NCI-H748 (cell line): Measurements from ENCODE around the gene NEDD8.

Experiments
- DNase-seq: peaks from one replicate; lab custom pipeline; 2025; ENCODE audit not compliant: unreplicated experiment; lab: John Stamatoyannopoulos, UW

Gene NEDD8

DNA sequence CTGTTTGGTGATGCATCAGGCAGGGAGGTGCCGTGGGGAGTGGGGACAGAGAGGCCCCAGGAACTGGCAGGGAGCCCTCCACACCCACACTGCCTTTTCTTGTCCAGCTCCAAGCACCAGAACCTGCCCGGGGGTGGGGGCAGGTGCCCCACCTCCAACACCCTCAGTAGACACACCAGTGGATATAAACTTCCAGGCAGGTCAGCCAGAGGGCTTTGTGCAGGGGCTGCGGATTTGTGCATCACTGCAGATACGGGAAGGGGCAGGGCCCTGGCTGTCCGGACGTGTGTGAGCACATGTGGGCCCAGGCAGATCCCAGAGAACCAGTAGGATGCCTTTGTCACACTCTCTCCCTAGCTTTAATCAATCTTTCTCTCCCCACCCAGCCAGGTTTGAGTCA is 32.1 kb upstream of the NEDD8 start:
- DNase-seq, result no peak

DNA sequence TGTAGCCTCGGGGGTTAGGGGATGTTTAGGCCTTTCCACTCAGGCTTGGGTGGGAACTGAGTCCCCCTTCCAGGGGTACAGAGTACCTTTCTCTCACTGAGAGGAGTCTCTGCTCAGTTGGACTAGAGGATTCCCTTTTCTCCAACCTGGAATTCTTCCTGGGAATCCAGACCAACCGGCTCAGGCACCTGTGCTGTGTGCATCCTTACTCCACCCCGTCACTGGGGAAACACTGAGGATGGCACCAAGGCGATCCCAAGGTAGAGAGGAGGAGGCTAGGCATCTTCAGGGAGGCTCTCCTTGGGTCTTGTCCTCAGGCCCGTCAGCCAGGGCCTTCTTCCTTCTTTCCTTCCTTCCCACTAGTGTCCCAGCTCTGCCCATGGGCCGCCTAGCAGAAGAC is 31.7 kb upstream of the NEDD8 start:
- no peak for DNase-seq

DNA sequence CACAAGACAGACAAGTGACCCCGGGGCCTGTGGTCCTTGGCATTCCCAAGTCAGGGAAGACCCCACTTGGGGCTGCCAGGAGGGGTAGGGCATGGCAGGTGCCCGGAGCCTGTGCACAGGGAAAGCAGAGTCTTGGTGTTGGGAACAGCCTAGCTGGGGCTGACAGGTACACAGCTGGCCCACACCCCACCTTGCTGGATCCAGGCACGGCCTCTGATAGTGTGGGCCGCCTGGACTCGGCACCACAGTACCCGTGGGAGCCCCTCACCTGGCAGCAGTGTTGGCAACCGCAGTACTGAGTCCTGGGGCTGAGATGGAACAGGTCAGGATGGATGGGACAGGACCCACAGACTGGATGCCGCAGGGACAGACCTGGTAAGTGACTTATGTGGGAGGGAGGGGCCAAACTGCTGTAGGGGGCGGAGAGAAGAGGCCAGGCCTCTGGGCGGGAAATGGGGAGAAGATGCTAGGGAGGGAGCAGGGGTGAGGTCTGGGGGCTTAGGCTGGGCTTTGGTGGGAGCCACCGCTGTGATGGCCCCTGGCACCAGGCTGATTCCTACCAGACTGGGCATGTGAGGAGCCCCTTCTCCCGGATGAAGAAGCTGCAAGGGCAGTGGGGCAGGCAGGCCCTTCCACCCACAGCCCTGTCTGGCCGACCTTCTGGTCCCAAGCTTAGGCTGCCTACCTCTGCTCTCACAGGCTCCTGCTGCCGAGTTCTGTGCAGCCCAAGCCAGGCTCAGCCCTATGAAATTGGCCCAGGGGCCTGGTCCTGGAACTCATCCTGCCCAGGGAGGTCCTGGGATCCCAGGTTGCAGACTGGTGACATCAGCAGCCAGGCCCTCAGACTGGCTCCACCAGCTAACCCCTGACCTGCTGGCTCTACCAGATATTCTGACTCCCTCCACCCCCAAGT is 30.9 kb upstream of the NEDD8 start, which contains the start of gene TGM1:
Gene TGM1 (minus strand): TSS at position 357 of the 913 bp plus-strand sequence. CDS start 825 bp downstream, outside the sequence.
- DNase-seq, result no peak

GRCh38 chr14:24261969-24262327 is 29.8 kb upstream of the NEDD8 start:
- no peak for DNase-seq

DNA sequence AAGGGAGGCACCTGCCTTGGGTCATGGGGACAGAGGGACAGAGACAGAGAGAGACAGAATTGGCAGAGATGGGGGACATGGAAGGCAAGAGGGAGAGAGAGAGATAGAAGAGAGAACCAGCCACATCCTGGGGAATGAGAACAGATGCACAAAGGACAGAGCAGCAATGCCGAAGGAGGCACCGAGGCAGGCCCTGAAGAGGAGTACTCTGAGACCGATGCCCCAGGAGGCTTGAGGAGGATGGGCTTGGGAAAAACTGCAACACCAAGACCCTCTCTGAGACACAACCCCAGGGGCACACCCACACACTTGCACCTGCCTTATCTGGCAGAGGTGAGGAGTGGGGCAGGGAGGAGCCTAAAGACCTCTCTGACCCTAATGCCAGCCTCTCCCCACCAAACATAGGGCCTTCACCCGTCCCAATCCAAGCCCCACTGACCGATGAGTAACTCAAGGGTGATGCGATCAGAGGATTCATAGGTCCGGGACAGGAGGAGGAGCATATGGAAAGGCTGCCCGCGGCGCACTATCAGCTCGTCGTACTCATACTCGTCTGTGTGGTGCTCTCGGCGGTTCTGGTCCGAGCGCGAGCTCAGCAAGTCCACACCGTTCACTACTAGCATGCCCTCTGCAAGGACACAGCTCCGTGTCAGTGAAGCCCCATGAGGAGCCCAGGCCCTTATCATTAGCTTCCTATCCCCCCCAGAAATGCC is 29.2 kb upstream of the NEDD8 start:
- DNase-seq, result no peak

DNA sequence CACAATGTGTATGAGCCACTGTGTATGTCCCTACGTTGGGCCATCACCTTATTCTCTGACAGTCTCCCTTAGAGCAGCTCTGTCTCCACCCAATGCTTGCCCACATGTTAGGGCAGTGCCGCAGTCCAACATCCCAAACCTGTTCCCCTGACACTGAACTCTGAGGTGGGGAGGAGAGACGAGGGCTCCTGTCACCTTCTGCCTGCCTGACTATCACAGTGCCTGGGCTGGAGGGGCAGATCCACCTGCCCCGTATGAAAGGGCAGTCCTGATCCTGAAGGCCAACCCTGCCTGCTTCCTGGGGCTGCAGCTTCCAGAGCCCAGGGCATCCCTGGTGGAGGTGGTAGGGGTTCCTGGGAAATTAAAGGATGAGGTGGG is 28.6 kb upstream of the NEDD8 start:
- DNase-seq, result no peak

GRCh38 chr14:24260026-24260779 is 28.0 kb upstream of the NEDD8 start:
- no peak for DNase-seq

GRCh38 chr14:24259282-24260025 is 27.3 kb upstream of the NEDD8 start:
- DNase-seq, result no peak

DNA sequence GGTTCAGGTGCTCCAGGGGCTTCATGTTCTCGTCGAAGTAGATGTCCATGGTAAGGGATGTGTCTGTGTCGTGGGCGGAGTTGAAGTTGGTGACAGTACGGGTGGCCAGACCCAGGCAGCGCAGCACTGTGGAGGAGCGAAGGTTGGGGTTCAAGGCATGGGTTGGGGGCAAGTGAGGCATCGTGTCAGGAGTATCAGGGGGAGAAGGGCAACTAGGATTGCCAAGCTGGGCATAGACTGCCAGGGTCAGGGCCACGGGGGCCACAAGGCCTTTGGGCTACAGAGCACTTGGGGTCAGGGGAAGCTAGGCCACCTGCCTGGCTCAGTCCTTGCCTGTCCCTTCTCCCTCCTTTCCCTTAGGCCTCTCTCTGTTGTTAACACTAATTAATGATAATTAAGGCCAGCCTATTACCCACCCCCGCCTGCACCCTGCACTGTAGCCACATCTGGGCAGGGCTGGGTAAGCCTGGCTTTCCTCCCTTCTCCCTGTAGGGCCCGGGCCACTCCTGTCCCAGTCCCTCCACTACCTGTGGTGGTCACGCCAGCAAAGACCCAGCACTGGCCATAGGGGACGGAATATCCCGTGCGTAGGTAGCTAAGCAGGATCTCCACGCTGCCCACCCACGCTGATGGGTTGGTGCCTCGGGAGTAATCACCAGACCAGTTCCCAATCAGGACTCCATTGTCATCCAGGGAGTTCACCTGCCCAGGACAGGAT is 26.5 kb upstream of the NEDD8 start:
- DNase-seq, result no peak

GRCh38 chr14:24258119-24258518 is 26.0 kb upstream of the NEDD8 start:
- DNase-seq, result no peak

GRCh38 chr14:24256960-24257359 is 24.8 kb upstream of the NEDD8 start:
- DNase-seq, result no peak

- no peak for DNase-seq
These were observed 24.0 kb upstream of the NEDD8 start for GRCh38 chr14:24255931-24256711.

DNA sequence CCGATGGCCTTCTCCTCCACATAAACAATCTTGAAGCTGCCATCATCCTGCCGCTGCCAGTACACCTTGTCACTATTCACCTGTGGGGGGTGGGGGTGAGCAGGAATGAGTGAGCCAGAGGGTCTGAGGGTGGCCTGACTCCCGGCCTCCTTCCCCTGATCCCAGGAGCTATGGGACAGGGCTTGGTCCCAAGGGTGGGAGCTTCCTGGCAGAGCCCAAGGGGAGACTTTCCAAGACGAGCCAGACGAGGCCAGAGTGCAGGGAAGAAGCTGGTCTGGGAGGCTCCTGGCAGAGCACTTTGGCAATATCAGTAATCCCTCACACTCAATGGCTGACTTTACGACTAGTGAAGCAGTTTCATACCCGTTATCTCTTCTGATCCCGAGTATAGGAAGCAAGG is 23.3 kb upstream of the NEDD8 start:
- no peak for DNase-seq

GRCh38 chr14:24254630-24255392 is 22.6 kb upstream of the NEDD8 start:
- DNase-seq, result no peak

GRCh38 chr14:24253936-24254335 is 21.8 kb upstream of the NEDD8 start:
- no peak for DNase-seq

GRCh38 chr14:24252289-24253124 is 20.3 kb upstream of the NEDD8 start:
- no peak for DNase-seq

- DNase-seq, result no peak
These were observed 19.7 kb upstream of the NEDD8 start for GRCh38 chr14:24251880-24252288.

- no peak for DNase-seq
These were observed 18.2 kb upstream of the NEDD8 start for GRCh38 chr14:24250354-24250753.
